ENCODE data around the gene TMBIM1.

Gene TMBIM1

DNA sequence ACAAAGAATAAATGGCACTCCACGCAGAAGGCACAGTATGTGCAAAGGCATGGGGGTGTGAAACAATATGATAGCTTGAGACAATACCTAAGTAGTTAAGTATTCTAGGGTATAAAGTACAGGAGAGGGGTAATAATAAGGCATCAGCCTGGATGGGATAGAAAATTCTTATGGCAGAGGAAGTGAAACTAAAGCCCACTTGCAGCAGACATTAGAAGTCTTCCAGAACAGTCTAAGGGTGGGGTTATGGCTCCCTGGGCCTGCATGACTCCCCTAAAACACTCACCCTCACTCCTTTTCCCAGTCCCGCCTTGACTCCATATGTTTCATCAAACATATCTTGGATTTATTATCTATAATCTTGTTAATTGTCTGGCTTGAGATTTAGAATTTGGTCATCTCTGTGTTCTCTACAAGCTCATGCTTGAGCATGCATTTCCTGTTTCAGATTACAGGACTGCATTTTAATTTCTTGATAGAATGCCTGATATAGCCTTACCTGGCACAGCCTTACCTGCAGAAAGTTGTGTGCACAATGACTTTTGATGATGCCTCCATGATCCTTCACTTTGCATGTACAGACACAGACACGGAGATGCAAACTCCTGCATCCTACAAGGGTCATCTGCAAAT is 28.5 kb upstream of the TMBIM1 start:
- Histone ChIP-seq H3K27ac (ENCODE audit: low read depth, low read length) (no peak overlapping the region), H3K4me3 (ENCODE audit: insufficient read depth, low read length, poor library complexity, severe bottlenecking) (no peak overlapping the region), H3K36me3 (ENCODE audit: low read length) (no peaks in the 10 kb centered on the region), H3K9ac (ENCODE audit: low read length) (no peak overlapping the region), H3K79me2 (ENCODE audit: insufficient read depth, low read length) (no peaks in the 10 kb centered on the region), H3K27me3 (ENCODE audit: low read length) (no peaks in the 10 kb centered on the region), H3K9me2 (replicated peaks; ENCODE audit: insufficient read depth, low read length) (no peaks in the 10 kb centered on the region), H4K20me1 (ENCODE audit: low read depth, low read length) (no peaks in the 10 kb centered on the region), H3F3A (ENCODE audit: insufficient read depth) (0 out of 2 replicates have a peak, but pooled peaks cover 4% of the 10 kb centered on the region), H3K4me2 (ENCODE audit: low read depth, low read length, poor library complexity, severe bottlenecking) (peak overlapping the region; percentile 17), H2AFZ (ENCODE audit: low read depth, low read length, severe bottlenecking) (no peak overlapping the region), H3K9me3 (ENCODE audit: insufficient read depth, low read length) (no peaks in the 10 kb centered on the region)
- no peak for TF ChIP-seq EZH2phosphoT487 (conservative IDR thresholded peaks at IDR 0.05; ENCODE audit: low read length)
- TF ChIP-seq, protein P1, sequence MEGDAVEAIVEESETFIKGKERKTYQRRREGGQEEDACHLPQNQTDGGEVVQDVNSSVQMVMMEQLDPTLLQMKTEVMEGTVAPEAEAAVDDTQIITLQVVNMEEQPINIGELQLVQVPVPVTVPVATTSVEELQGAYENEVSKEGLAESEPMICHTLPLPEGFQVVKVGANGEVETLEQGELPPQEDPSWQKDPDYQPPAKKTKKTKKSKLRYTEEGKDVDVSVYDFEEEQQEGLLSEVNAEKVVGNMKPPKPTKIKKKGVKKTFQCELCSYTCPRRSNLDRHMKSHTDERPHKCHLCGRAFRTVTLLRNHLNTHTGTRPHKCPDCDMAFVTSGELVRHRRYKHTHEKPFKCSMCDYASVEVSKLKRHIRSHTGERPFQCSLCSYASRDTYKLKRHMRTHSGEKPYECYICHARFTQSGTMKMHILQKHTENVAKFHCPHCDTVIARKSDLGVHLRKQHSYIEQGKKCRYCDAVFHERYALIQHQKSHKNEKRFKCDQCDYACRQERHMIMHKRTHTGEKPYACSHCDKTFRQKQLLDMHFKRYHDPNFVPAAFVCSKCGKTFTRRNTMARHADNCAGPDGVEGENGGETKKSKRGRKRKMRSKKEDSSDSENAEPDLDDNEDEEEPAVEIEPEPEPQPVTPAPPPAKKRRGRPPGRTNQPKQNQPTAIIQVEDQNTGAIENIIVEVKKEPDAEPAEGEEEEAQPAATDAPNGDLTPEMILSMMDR (IDR thresholded peaks at IDR 0.05; ENCODE audit: insufficient read depth, low read length, poor library complexity, severe bottlenecking): no peak

DNA sequence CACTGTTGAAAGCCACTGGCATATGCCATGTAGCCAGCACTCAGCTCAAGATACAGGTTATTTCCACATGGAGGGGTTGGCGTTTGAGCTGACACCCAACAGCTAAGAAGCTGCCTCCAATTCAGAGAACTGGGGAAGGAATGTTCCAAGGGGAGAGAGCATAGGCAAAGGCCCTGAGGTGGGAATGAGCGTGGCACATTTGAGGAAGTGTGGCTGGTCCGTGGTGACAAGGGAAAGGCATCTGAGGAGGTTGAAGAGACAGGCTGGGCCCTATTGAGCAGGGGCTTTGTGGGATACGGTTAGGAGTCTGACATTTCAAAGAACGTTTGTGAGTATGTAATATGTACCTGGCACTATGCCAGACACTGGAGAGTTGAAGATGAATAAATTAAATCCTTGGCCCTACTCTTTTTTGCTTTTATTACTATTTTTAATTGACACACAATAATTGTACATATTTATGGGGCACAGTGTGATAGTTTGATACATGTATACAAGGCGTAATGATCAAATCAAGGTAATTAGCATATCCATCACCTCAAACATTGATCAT is 27.6 kb upstream of the TMBIM1 start:
- Histone ChIP-seq H3K27ac (ENCODE audit: low read depth, low read length) (no peak overlapping the region), H3K79me2 (ENCODE audit: insufficient read depth, low read length) (no peaks in the 10 kb centered on the region), H3K9ac (ENCODE audit: low read length) (no peak overlapping the region), H3K9me2 (replicated peaks; ENCODE audit: insufficient read depth, low read length) (no peaks in the 10 kb centered on the region), H3K36me3 (ENCODE audit: low read length) (no peaks in the 10 kb centered on the region), H4K20me1 (ENCODE audit: low read depth, low read length) (no peaks in the 10 kb centered on the region), H3F3A (ENCODE audit: insufficient read depth) (0 out of 2 replicates have a peak, but pooled peaks cover 4% of the 10 kb centered on the region), H2AFZ (ENCODE audit: low read depth, low read length, severe bottlenecking) (no peak overlapping the region), H3K4me3 (ENCODE audit: insufficient read depth, low read length, poor library complexity, severe bottlenecking) (no peak overlapping the region), H3K4me2 (ENCODE audit: low read depth, low read length, poor library complexity, severe bottlenecking) (no peak overlapping the region), H3K9me3 (ENCODE audit: insufficient read depth, low read length) (no peaks in the 10 kb centered on the region), H3K27me3 (ENCODE audit: low read length) (no peaks in the 10 kb centered on the region)
- TF ChIP-seq, protein P1 (IDR thresholded peaks at IDR 0.05; ENCODE audit: insufficient read depth, low read length, poor library complexity, severe bottlenecking): no peak
- TF ChIP-seq EZH2phosphoT487 (conservative IDR thresholded peaks at IDR 0.05; ENCODE audit: low read length): no peak

DNA sequence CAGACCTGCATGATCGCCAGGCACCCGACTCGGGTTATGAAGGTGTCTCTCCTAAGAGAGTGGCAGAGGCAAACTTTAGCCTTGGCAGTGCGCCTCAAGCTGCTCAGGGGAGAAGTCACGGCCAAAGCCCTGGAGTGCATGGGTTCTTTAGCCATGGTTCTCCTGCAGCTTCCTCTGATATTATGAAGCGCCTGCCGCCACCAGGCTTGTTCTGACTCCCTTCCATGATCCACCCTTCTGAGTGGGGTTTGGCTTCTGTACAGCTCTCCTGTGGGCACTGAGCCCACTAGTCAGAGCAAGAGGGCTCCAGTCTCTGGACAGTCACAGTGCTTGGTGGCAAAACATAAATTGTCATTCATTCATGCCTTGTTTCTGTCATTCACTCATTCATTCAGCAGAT is 25.9 kb upstream of the TMBIM1 start:
- no peak for TF ChIP-seq EZH2phosphoT487 (conservative IDR thresholded peaks at IDR 0.05; ENCODE audit: low read length)
- TF ChIP-seq, protein P1 (IDR thresholded peaks at IDR 0.05; ENCODE audit: insufficient read depth, low read length, poor library complexity, severe bottlenecking): no peak
- Histone ChIP-seq H3K27ac (ENCODE audit: low read depth, low read length) (no peak overlapping the region), H4K20me1 (ENCODE audit: low read depth, low read length) (no peaks in the 10 kb centered on the region), H3K36me3 (ENCODE audit: low read length) (no peaks in the 10 kb centered on the region), H3F3A (ENCODE audit: insufficient read depth) (0 out of 2 replicates have a peak, but pooled peaks cover 4% of the 10 kb centered on the region), H3K27me3 (ENCODE audit: low read length) (no peaks in the 10 kb centered on the region), H3K79me2 (ENCODE audit: insufficient read depth, low read length) (no peaks in the 10 kb centered on the region), H3K9ac (ENCODE audit: low read length) (no peak overlapping the region), H3K4me2 (ENCODE audit: low read depth, low read length, poor library complexity, severe bottlenecking) (no peak overlapping the region), H3K9me2 (replicated peaks; ENCODE audit: insufficient read depth, low read length) (no peaks in the 10 kb centered on the region), H3K4me3 (ENCODE audit: insufficient read depth, low read length, poor library complexity, severe bottlenecking) (no peak overlapping the region), H2AFZ (ENCODE audit: low read depth, low read length, severe bottlenecking) (no peak overlapping the region), H3K9me3 (ENCODE audit: insufficient read depth, low read length) (no peaks in the 10 kb centered on the region)
